Measurements from ENCODE around the gene FAM120B.

GRCh38 chr6:170279426-170279825, 27.1 kb upstream of the FAM120B start:
- TF ChIP-seq CTCF (IDR thresholded peaks at IDR 0.05) (no peak), POLR2A (IDR thresholded peaks at IDR 0.05) (no peak)
